K562 (cell line): Measurements from ENCODE around the gene HMBS. TPM values are rescaled to one million over a fixed set of nuclear protein-coding genes. Genes with fewer than 3 reads are reported as not detected.

Source experiments
- CREB3L1 ChIP-seq: fragments of 450-650 bp; IDR thresholded peaks from 2 replicates; pipeline ENCODE4 v1.6.1; 2014; ENCODE audit warnings: low read depth, mild to moderate bottlenecking, moderate library complexity, borderline replicate concordance
- EHMT2 ChIP-seq: fragments of 450-650 bp; IDR thresholded peaks from 2 replicates; pipeline ENCODE4 v1.6.1; 2018; ENCODE audit warnings: antibody characterized with exemption
- MEF2D ChIP-seq: conservative IDR thresholded peaks from 2 replicates; pipeline ENCODE4 v1.6.1; 2016; ENCODE audit warnings: low read depth, missing genetic modification characterization, missing compliant biosample characterization
- MXI1 ChIP-seq: IDR thresholded peaks from 2 replicates; pipeline ENCODE4 v1.6.1; 2011; ENCODE audit warnings: low read depth, mild to moderate bottlenecking, improper control_type of control experiment, low read length
- NR2F6 ChIP-seq: fragments of 450-650 bp; formaldehyde crosslinking; IDR thresholded peaks from 2 replicates; pipeline ENCODE4 v1.4.0; 2020; ENCODE audit warnings: mild to moderate bottlenecking
- PHB2 ChIP-seq: fragments of 450-650 bp; IDR thresholded peaks from 2 replicates; pipeline ENCODE4 v1.6.1; 2017; ENCODE audit warnings: low read depth
- TCF7 ChIP-seq: sonication (generic); IDR thresholded peaks from 2 replicates; pipeline ENCODE4 v1.6.1; 2016; ENCODE audit warnings: antibody characterized with exemption, borderline replicate concordance
- ZFP36 ChIP-seq: fragments of 150-350 bp; IDR thresholded peaks from 2 replicates; pipeline ENCODE4 v1.6.1; 2018; ENCODE audit warnings: low read length, low read depth; ENCODE audit not compliant: partially characterized antibody
- polyA plus RNA-seq, 8 experiments: library from polyadenylated mRNA; depleted of rRNA in 4 of 8; stranded (reverse) in 5 of 8; unstranded in 3 of 8; fragments of >200 nt; fragmentation: Nextera tagmentation in 2 of 8; fragmentation: Illumina TruSeq in 1 of 8; extraction: Ambion mirVana in 2 of 8; extraction: Trizol in 1 of 8; gene quantifications; 2 replicates each; pipeline versions ENCODE4 v1.2.1 to v1.2.3, GENCODE V29; 2011 to 2014; ENCODE audit warnings: inconsistent platforms in 1 of 8, missing spikeins in 1 of 8
- total RNA-seq, 7 experiments: library from RNA; depleted of rRNA in 6 of 7; stranded (reverse); fragments of >200 nt in 6 of 7; fragmentation: Illumina TruSeq in 2 of 7; extraction: Trizol in 2 of 7; gene quantifications; 2 replicates each; pipeline versions ENCODE4 v1.2.1 to v1.2.3, GENCODE V29; 2011 to 2021; ENCODE audit warnings: low replicate concordance in 1 of 7
- TF ChIP-seq, protein P1 (sequence below): fragments of 450-650 bp; IDR thresholded peaks from 2 replicates; pipeline ENCODE4 v1.6.1; 2016; ENCODE audit warnings: mild to moderate bottlenecking, moderate library complexity
- TF ChIP-seq, protein P2 (sequence below): fragments of 450-650 bp; IDR thresholded peaks from 2 replicates; pipeline ENCODE4 v1.7.1; 2018; ENCODE audit warnings: mild to moderate bottlenecking, low read depth; ENCODE audit not compliant: partially characterized antibody

HMBS gene
- total and polyA plus RNA-seq, 9 of the 15 experiments (the other 6 are each of a cell fraction or from before 2014, with no cell fraction given) = 56.9 to 385 (median 286) TPM

GRCh38 chr11:119092880-119093842 is 8.5 kb downstream of the HMBS start (continued):
- TF ChIP-seq, protein P1, sequence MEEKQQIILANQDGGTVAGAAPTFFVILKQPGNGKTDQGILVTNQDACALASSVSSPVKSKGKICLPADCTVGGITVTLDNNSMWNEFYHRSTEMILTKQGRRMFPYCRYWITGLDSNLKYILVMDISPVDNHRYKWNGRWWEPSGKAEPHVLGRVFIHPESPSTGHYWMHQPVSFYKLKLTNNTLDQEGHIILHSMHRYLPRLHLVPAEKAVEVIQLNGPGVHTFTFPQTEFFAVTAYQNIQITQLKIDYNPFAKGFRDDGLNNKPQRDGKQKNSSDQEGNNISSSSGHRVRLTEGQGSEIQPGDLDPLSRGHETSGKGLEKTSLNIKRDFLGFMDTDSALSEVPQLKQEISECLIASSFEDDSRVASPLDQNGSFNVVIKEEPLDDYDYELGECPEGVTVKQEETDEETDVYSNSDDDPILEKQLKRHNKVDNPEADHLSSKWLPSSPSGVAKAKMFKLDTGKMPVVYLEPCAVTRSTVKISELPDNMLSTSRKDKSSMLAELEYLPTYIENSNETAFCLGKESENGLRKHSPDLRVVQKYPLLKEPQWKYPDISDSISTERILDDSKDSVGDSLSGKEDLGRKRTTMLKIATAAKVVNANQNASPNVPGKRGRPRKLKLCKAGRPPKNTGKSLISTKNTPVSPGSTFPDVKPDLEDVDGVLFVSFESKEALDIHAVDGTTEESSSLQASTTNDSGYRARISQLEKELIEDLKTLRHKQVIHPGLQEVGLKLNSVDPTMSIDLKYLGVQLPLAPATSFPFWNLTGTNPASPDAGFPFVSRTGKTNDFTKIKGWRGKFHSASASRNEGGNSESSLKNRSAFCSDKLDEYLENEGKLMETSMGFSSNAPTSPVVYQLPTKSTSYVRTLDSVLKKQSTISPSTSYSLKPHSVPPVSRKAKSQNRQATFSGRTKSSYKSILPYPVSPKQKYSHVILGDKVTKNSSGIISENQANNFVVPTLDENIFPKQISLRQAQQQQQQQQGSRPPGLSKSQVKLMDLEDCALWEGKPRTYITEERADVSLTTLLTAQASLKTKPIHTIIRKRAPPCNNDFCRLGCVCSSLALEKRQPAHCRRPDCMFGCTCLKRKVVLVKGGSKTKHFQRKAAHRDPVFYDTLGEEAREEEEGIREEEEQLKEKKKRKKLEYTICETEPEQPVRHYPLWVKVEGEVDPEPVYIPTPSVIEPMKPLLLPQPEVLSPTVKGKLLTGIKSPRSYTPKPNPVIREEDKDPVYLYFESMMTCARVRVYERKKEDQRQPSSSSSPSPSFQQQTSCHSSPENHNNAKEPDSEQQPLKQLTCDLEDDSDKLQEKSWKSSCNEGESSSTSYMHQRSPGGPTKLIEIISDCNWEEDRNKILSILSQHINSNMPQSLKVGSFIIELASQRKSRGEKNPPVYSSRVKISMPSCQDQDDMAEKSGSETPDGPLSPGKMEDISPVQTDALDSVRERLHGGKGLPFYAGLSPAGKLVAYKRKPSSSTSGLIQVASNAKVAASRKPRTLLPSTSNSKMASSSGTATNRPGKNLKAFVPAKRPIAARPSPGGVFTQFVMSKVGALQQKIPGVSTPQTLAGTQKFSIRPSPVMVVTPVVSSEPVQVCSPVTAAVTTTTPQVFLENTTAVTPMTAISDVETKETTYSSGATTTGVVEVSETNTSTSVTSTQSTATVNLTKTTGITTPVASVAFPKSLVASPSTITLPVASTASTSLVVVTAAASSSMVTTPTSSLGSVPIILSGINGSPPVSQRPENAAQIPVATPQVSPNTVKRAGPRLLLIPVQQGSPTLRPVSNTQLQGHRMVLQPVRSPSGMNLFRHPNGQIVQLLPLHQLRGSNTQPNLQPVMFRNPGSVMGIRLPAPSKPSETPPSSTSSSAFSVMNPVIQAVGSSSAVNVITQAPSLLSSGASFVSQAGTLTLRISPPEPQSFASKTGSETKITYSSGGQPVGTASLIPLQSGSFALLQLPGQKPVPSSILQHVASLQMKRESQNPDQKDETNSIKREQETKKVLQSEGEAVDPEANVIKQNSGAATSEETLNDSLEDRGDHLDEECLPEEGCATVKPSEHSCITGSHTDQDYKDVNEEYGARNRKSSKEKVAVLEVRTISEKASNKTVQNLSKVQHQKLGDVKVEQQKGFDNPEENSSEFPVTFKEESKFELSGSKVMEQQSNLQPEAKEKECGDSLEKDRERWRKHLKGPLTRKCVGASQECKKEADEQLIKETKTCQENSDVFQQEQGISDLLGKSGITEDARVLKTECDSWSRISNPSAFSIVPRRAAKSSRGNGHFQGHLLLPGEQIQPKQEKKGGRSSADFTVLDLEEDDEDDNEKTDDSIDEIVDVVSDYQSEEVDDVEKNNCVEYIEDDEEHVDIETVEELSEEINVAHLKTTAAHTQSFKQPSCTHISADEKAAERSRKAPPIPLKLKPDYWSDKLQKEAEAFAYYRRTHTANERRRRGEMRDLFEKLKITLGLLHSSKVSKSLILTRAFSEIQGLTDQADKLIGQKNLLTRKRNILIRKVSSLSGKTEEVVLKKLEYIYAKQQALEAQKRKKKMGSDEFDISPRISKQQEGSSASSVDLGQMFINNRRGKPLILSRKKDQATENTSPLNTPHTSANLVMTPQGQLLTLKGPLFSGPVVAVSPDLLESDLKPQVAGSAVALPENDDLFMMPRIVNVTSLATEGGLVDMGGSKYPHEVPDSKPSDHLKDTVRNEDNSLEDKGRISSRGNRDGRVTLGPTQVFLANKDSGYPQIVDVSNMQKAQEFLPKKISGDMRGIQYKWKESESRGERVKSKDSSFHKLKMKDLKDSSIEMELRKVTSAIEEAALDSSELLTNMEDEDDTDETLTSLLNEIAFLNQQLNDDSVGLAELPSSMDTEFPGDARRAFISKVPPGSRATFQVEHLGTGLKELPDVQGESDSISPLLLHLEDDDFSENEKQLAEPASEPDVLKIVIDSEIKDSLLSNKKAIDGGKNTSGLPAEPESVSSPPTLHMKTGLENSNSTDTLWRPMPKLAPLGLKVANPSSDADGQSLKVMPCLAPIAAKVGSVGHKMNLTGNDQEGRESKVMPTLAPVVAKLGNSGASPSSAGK = 0 out of 2 replicates have a peak, but pooled peaks have one; percentile 11
- no peak for TF ChIP-seq MEF2D
- no peak for TF ChIP-seq ZFP36
- no peak for TF ChIP-seq TCF7
- no peak for TF ChIP-seq CREB3L1
- TF ChIP-seq EHMT2 = no peak
- TF ChIP-seq PHB2 = no peak
- no peak for TF ChIP-seq NR2F6 (CRISPR knock-in tag)
- TF ChIP-seq MXI1 = peak; percentile 25
- TF ChIP-seq, protein P2, sequence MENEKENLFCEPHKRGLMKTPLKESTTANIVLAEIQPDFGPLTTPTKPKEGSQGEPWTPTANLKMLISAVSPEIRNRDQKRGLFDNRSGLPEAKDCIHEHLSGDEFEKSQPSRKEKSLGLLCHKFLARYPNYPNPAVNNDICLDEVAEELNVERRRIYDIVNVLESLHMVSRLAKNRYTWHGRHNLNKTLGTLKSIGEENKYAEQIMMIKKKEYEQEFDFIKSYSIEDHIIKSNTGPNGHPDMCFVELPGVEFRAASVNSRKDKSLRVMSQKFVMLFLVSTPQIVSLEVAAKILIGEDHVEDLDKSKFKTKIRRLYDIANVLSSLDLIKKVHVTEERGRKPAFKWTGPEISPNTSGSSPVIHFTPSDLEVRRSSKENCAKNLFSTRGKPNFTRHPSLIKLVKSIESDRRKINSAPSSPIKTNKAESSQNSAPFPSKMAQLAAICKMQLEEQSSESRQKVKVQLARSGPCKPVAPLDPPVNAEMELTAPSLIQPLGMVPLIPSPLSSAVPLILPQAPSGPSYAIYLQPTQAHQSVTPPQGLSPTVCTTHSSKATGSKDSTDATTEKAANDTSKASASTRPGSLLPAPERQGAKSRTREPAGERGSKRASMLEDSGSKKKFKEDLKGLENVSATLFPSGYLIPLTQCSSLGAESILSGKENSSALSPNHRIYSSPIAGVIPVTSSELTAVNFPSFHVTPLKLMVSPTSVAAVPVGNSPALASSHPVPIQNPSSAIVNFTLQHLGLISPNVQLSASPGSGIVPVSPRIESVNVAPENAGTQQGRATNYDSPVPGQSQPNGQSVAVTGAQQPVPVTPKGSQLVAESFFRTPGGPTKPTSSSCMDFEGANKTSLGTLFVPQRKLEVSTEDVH = peak; percentile 65
